Measurements from ENCODE around the gene EML4. TPM values are rescaled to one million over a fixed set of nuclear protein-coding genes. Genes with fewer than 3 reads are reported as not detected.

Gene EML4
- total and polyA plus RNA-seq, 2 of the 13 experiments (the other 11 are each of a cell fraction or from before 2014, with no cell fraction given): 243 to 476 TPM

DNA sequence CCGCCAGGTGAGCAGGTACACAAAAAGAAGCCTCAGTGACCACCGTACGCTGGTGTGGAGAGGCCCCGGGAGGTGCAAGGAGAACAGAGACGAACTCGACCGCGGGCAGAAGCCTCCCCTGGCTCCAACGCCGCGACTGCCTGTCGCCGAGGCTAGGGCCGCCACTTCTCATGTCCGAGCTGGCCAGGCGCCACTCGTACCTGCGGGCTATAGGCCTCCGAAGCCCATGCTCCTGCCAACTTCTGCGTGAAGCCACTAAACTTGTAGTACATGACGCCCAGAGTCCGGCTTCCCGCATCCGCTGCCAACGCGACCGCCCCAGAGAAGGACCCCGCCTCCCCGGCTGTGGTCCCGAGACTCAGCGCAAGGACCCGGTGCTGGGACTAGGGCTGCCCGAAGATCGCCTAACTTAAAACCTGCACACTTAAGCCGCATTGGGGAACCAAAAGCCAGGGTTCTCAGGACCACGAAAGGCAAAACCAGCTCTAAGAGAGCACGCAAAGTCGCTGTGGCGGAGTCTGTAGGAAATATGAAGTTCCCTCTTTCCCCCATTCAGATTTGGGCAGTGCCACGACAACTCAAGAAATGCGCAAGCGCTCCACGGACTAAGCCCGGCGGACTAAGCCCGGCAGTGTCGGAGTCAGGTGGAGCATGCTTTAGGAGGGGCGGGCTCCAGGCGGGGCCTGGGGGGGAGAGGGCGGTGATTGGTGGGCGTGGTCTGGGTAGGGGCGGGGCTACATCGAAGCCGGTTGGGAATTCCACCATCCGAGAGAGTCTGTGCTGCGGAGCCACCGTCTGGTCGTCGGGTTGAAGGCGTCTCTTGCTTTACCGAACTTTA, 192.0 kb downstream of the EML4 start, which contains the start of gene COX7A2L (continued):
- TF ChIP-seq, protein P1, sequence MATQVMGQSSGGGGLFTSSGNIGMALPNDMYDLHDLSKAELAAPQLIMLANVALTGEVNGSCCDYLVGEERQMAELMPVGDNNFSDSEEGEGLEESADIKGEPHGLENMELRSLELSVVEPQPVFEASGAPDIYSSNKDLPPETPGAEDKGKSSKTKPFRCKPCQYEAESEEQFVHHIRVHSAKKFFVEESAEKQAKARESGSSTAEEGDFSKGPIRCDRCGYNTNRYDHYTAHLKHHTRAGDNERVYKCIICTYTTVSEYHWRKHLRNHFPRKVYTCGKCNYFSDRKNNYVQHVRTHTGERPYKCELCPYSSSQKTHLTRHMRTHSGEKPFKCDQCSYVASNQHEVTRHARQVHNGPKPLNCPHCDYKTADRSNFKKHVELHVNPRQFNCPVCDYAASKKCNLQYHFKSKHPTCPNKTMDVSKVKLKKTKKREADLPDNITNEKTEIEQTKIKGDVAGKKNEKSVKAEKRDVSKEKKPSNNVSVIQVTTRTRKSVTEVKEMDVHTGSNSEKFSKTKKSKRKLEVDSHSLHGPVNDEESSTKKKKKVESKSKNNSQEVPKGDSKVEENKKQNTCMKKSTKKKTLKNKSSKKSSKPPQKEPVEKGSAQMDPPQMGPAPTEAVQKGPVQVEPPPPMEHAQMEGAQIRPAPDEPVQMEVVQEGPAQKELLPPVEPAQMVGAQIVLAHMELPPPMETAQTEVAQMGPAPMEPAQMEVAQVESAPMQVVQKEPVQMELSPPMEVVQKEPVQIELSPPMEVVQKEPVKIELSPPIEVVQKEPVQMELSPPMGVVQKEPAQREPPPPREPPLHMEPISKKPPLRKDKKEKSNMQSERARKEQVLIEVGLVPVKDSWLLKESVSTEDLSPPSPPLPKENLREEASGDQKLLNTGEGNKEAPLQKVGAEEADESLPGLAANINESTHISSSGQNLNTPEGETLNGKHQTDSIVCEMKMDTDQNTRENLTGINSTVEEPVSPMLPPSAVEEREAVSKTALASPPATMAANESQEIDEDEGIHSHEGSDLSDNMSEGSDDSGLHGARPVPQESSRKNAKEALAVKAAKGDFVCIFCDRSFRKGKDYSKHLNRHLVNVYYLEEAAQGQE (IDR thresholded peaks at IDR 0.05; ENCODE audit: borderline replicate concordance in 1 of 2, low read depth in 1 of 2, low read length in 2 of 2): 0 out of 4 replicates have a peak, but pooled peaks of 1 of the 2 experiments have one; percentile 10
- TF ChIP-seq CENPX (CRISPR knock-in tag; IDR thresholded peaks at IDR 0.05) (no peak), ATF1 (CRISPR knock-in tag; IDR thresholded peaks at IDR 0.05) (peak; percentile 51; the same call in 1 of the 2 replicates), ZNF75D (CRISPR knock-in tag; IDR thresholded peaks at IDR 0.05; ENCODE audit: borderline replicate concordance) (no peak), REXO4 (CRISPR knock-in tag; IDR thresholded peaks at IDR 0.05; ENCODE audit: borderline replicate concordance) (no peak), TCF7L2 (IDR thresholded peaks at IDR 0.05; ENCODE audit: low read depth, low read length) (no peak), ZNF382 (CRISPR knock-in tag; IDR thresholded peaks at IDR 0.05; ENCODE audit: borderline replicate concordance) (no peak), ZNF720 (CRISPR knock-in tag; IDR thresholded peaks at IDR 0.05) (no peak), ZFY (CRISPR knock-in tag; IDR thresholded peaks at IDR 0.05) (peak; percentile 86), GATAD2A (CRISPR knock-in tag; IDR thresholded peaks at IDR 0.05) (no peak; the same call in 1 of the 2 replicates), MXI1 (IDR thresholded peaks at IDR 0.05; ENCODE audit: borderline replicate concordance, low read depth, low read length) (peak; percentile 80; the same call in 1 of the 3 replicates), ZNF333 (CRISPR knock-in tag; IDR thresholded peaks at IDR 0.05; ENCODE audit: borderline replicate concordance) (peak; percentile 72), GTF3A (CRISPR knock-in tag; conservative IDR thresholded peaks at IDR 0.05) (no peak; the same call in 1 of the 2 replicates), ETV5 (CRISPR knock-in tag; IDR thresholded peaks at IDR 0.05; ENCODE audit: borderline replicate concordance) (peak; percentile 17), ATF7-NPFF (CRISPR knock-in tag; IDR thresholded peaks at IDR 0.05; ENCODE audit: low read depth) (peak; percentile 53), IKZF1 (IDR thresholded peaks at IDR 0.05) (no peak), ZNF296 (CRISPR knock-in tag; conservative IDR thresholded peaks at IDR 0.05) (no peak), ZBTB7B (CRISPR knock-in tag; IDR thresholded peaks at IDR 0.05) (peak; percentile 58; the same call in 1 of the 2 replicates), NCOA5 (CRISPR knock-in tag; IDR thresholded peaks at IDR 0.05) (no peak), ZNF441 (CRISPR knock-in tag; IDR thresholded peaks at IDR 0.05; ENCODE audit: borderline replicate concordance) (no peak), HOXA9 (CRISPR knock-in tag; IDR thresholded peaks at IDR 0.05; ENCODE audit: borderline replicate concordance) (no peak)
- TF ChIP-seq, protein P2, sequence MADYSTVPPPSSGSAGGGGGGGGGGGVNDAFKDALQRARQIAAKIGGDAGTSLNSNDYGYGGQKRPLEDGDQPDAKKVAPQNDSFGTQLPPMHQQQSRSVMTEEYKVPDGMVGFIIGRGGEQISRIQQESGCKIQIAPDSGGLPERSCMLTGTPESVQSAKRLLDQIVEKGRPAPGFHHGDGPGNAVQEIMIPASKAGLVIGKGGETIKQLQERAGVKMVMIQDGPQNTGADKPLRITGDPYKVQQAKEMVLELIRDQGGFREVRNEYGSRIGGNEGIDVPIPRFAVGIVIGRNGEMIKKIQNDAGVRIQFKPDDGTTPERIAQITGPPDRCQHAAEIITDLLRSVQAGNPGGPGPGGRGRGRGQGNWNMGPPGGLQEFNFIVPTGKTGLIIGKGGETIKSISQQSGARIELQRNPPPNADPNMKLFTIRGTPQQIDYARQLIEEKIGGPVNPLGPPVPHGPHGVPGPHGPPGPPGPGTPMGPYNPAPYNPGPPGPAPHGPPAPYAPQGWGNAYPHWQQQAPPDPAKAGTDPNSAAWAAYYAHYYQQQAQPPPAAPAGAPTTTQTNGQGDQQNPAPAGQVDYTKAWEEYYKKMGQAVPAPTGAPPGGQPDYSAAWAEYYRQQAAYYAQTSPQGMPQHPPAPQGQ (CRISPR knock-in tag; IDR thresholded peaks at IDR 0.05; ENCODE audit: borderline replicate concordance): no peak

Measured in HepG2 (cell line).